ENCODE measurements around the gene ELFN2. TPM values are rescaled to one million over a fixed set of nuclear protein-coding genes. Genes with fewer than 3 reads are reported as not detected.

The ELFN2 gene
- polyA plus RNA-seq, 3 donors: 0.01 TPM; not detected in 2

GRCh38 chr22:37407856-37408255, 19.4 kb downstream of the ELFN2 start:
- 88% methylated on average over 2 of the region's 8 CpGs for WGBS (ENCODE audit: insufficient coverage)

GRCh38 chr22:37406441-37407235, 20.6 kb downstream of the ELFN2 start:
- intact Hi-C loops (cut with micrococcal nuclease): no loop called here

More at GRCh38 chr22:37407856-37408255, 19.4 kb downstream of the ELFN2 start:
- H3K9me3 ChIP-seq (replicated peaks in 1 of 2; ENCODE audit: control insufficient read depth in 1 of 2, insufficient read depth in 1 of 2, low read length in 2 of 2): no peaks in the 10 kb centered on the region
- no peak overlapping the region for H3K9ac ChIP-seq (ENCODE audit: insufficient read depth, low read length, poor library complexity, severe bottlenecking)
- no peak overlapping the region for H3K27ac ChIP-seq (ENCODE audit: low read depth in 1 of 2, low read length in 2 of 2)
- H3K4me3 ChIP-seq (replicated peaks in 1 of 3; ENCODE audit: low read depth in 2 of 3, low read length in 3 of 3): no peak overlapping the region
- Mint-ChIP-seq H3K9me3 (peaks cover 0 to 3% (median 0%) of the 10 kb centered on the region in 7 donors), H3K27me3 (ENCODE audit: low read depth in 3 of 3) (peaks cover 12 to 40% (median 26%) of the 10 kb centered on the region in 3 donors), H3K36me3 (no peaks in the 10 kb centered on the region), H3K4me1 (peaks cover 32% of the 10 kb centered on the region), H3K4me3 (no peak overlapping the region), H3K27ac (peak overlapping the region in 2 of 7 donors; percentile 69 to 78)
- H2AFZ ChIP-seq (ENCODE audit: insufficient read depth, low read depth, low read length, poor library complexity, severe bottlenecking): no peak overlapping the region
- no peak for TF ChIP-seq CTCF (IDR thresholded peaks at IDR 0.05)
- intact Hi-C loops (cut with micrococcal nuclease): no loop called here
- H3K4me1 ChIP-seq (ENCODE audit: control insufficient read depth in 1 of 2, insufficient read depth in 2 of 2, low read length in 2 of 2): peaks cover 35 to 43% of the 10 kb centered on the region in 2 donors
- H4K20me1 ChIP-seq (ENCODE audit: insufficient read depth, low read length): no peaks in the 10 kb centered on the region
- H3K4me2 ChIP-seq (replicated peaks; ENCODE audit: extremely low read depth, low read length, poor library complexity, severe bottlenecking): no peak overlapping the region
- no peaks in the 10 kb centered on the region for H3K36me3 ChIP-seq (replicated peaks in 1 of 2; ENCODE audit: control insufficient read depth in 1 of 2, insufficient read depth in 2 of 2, low read length in 2 of 2)
- H3K27me3 ChIP-seq (ENCODE audit: control insufficient read depth in 2 of 2, insufficient read depth in 2 of 2, low read length in 2 of 2): no peaks in the 10 kb centered on the region
- H3K79me2 ChIP-seq (ENCODE audit: insufficient read depth, low read length): no peaks in the 10 kb centered on the region
- DNase-seq: no peak

More at GRCh38 chr22:37406441-37407235, 20.6 kb downstream of the ELFN2 start:
- Mint-ChIP-seq H3K27ac (peak overlapping the region in 1 of 7 donors; percentile 67), H3K4me1 (peaks cover 28% of the 10 kb centered on the region), H3K4me3 (no peak overlapping the region), H3K9me3 (peaks cover 0 to 3% (median 0%) of the 10 kb centered on the region in 7 donors), H3K36me3 (no peaks in the 10 kb centered on the region), H3K27me3 (ENCODE audit: low read depth in 3 of 3) (peaks cover 9 to 32% (median 18%) of the 10 kb centered on the region in 3 donors)
- H3K4me1 ChIP-seq (ENCODE audit: control insufficient read depth in 1 of 2, insufficient read depth in 2 of 2, low read length in 2 of 2): peaks cover 30 to 36% of the 10 kb centered on the region in 2 donors
- H2AFZ ChIP-seq (ENCODE audit: insufficient read depth, low read depth, low read length, poor library complexity, severe bottlenecking): no peak overlapping the region
- no peak for TF ChIP-seq CTCF (IDR thresholded peaks at IDR 0.05)
- H3K9me3 ChIP-seq (replicated peaks in 1 of 2; ENCODE audit: control insufficient read depth in 1 of 2, insufficient read depth in 1 of 2, low read length in 2 of 2): no peaks in the 10 kb centered on the region
- H3K27ac ChIP-seq (ENCODE audit: low read depth in 1 of 2, low read length in 2 of 2): no peak overlapping the region
- H3K4me2 ChIP-seq (replicated peaks; ENCODE audit: extremely low read depth, low read length, poor library complexity, severe bottlenecking): no peak overlapping the region
- no peaks in the 10 kb centered on the region for H3K79me2 ChIP-seq (ENCODE audit: insufficient read depth, low read length)
- no peaks in the 10 kb centered on the region for H4K20me1 ChIP-seq (ENCODE audit: insufficient read depth, low read length)
- H3K9ac ChIP-seq (ENCODE audit: insufficient read depth, low read length, poor library complexity, severe bottlenecking): no peak overlapping the region
- 92% methylated on average over 14 of the region's 17 CpGs for WGBS (ENCODE audit: insufficient coverage)
- DNase-seq: no peak
- no peaks in the 10 kb centered on the region for H3K27me3 ChIP-seq (ENCODE audit: control insufficient read depth in 2 of 2, insufficient read depth in 2 of 2, low read length in 2 of 2)
- H3K4me3 ChIP-seq (replicated peaks in 1 of 3; ENCODE audit: low read depth in 2 of 3, low read length in 3 of 3): no peak overlapping the region
- no peaks in the 10 kb centered on the region for H3K36me3 ChIP-seq (replicated peaks in 1 of 2; ENCODE audit: control insufficient read depth in 1 of 2, insufficient read depth in 2 of 2, low read length in 2 of 2)
